ENCODE results near the gene ITGA5. TPM values are rescaled to one million over a fixed set of nuclear protein-coding genes. Genes with fewer than 3 reads are reported as not detected.

The ITGA5 gene
- total RNA-seq, 1 experiment from 2014 or later: 49.7 TPM

DNA sequence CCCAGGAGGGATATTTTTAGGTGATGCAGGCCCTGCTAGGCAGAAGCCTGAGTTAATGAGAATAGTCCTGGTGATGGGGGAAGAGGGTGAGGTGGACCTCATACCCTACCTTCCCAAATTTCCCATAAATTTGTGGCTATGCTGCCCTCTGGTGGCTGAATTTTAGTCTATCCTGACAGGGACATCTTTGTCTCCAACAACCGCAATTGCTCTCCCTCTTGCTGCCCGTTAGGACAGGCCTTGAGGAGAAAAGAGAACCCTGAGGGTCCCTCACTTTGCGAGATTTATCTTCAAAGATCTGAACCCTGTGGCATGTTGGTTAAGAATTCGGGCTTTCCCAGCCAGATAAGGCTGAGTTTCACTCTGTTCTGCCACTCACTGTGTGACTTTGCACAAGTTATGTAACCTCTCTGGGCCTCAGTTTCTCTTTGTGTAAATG lies 24.8 kb downstream of the ITGA5 start:
- BruUV-seq (replicated peaks): no TSS peak
- no peaks in the 10 kb centered on the region for H4K20me1 ChIP-seq (ENCODE audit: insufficient read depth)
- peaks cover 10 to 28% of the 10 kb centered on the region in 2 experiments; a peak in 3 of 4 replicates for H3K4me1 ChIP-seq (ENCODE audit: control insufficient read depth in 1 of 2, insufficient read depth in 2 of 2, low read length in 2 of 2)

More for the DNA sequence above, 24.8 kb downstream of the ITGA5 start:
- no peak overlapping the region for H3K4me2 ChIP-seq (ENCODE audit: low read length)
- no peak for TF ChIP-seq CEBPB (IDR thresholded peaks at IDR 0.05; ENCODE audit: low read depth)
- TF ChIP-seq JUND (IDR thresholded peaks at IDR 0.05): no peak
- peak; percentile 63 for TF ChIP-seq RAD21 (IDR thresholded peaks at IDR 0.05; ENCODE audit: low read depth)
- TF ChIP-seq CTCF (IDR thresholded peaks at IDR 0.05 in 2 of 3, conservative IDR thresholded peaks at IDR 0.05 in 1 of 3; ENCODE audit: borderline replicate concordance in 1 of 3, insufficient read depth in 1 of 3, low read depth in 2 of 3, low read length in 2 of 3): peak; percentile 72 to 85 (median 75)
- no peak for TF ChIP-seq EZH2phosphoT487 (IDR thresholded peaks at IDR 0.05; ENCODE audit: borderline replicate concordance)
- TF ChIP-seq YY1 (IDR thresholded peaks at IDR 0.05; ENCODE audit: extremely low read depth, insufficient replicate concordance, low read depth, low read length): peak; percentile 18
- H3K79me2 ChIP-seq (ENCODE audit: insufficient read depth, low read length): no peaks in the 10 kb centered on the region
- no peak overlapping the region for H2AFZ ChIP-seq (ENCODE audit: low read depth, low read length, poor library complexity, severe bottlenecking)
- POLR2A ChIA-PET: no interaction called here
- peak; percentile 64 for ATAC-seq
- H3K27me3 ChIP-seq (ENCODE audit: insufficient read depth, low read length): no peaks in the 10 kb centered on the region
- H3K4me3 ChIP-seq (replicated peaks in 1 of 2; ENCODE audit: low read depth in 1 of 2, low read length in 2 of 2): no peak overlapping the region
- H3K27ac ChIP-seq (ENCODE audit: low read depth, low read length): no peak overlapping the region
- DNase-seq (ENCODE audit: low read depth, low spot score): peak; percentile 45
- peaks cover 22 to 27% of the 10 kb centered on the region in 2 experiments; a peak in 3 of 4 replicates for H3K36me3 ChIP-seq (ENCODE audit: control insufficient read depth in 1 of 2, insufficient read depth in 2 of 2, low read length in 2 of 2)
- RAD21 ChIA-PET (ENCODE audit: low non-redundant PET in 1 of 2, low total read pairs in 2 of 2, uncharacterized antibody in 2 of 2, unreplicated experiment in 2 of 2): no interaction called here
- H3K9ac ChIP-seq (ENCODE audit: low read length): no peak overlapping the region
- intact Hi-C loops (cut with micrococcal nuclease): loop anchor here (1.0 kb wide), 1 partner anchor 24 kb away; no protein-coding TSS in a partner anchor
- H3K9me3 ChIP-seq (ENCODE audit: control insufficient read depth in 1 of 2, insufficient read depth in 1 of 2, low read depth in 1 of 2, low read length in 2 of 2): no peaks in the 10 kb centered on the region
- CTCF ChIA-PET: interaction anchor here (1.0 to 1.7 kb wide), 2 partner anchors 10 to 45 kb away, joined by 5 read pairs; no protein-coding TSS in a partner anchor
- no peaks in the 10 kb centered on the region for H3K9me2 ChIP-seq (ENCODE audit: insufficient read depth)
